ENCODE measurements around the gene HMCN2. TPM values are rescaled to one million over a fixed set of nuclear protein-coding genes. Genes with fewer than 3 reads are reported as not detected.

Gene HMCN2
- total RNA-seq, 2 experiments from 2014 or later, result not detected

DNA sequence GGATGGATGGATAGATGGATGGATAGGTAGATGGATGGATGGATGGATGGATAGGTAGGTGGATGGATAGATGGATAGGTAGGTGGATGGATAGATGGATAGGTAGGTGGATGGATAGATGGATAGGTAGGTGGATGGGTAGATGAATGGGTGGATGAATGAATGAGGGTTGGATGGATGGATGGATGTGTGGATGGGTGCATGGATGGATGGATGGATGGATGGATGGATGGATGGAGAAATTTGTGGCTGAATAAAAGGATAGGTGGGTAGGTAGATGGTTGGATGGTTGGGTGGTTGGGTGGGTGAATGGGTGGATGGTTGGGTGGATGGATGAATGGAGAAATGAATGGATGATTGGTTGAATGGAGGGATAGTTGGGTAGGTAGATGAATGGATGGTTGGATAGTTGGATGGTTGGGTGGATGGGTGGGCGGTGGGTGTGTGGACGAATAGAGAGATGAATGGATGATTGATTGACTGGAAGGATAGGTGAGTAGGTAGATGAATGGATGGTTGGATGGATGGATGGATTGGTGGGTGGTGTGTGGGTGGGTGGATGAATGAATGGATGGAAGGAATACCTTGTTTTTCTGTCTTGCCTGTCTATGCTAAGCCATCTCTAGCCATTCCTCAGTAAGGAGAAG is 108.2 kb downstream of the HMCN2 start:
- H3K4me1 ChIP-seq (ENCODE audit: insufficient read depth, low read length, poor library complexity, severe bottlenecking), result no peaks in the 10 kb centered on the region
- no peaks in the 10 kb centered on the region for H4K20me1 ChIP-seq (ENCODE audit: insufficient read depth, low read length)
- no peak overlapping the region for H3K4me3 ChIP-seq (ENCODE audit: low read depth, low read length, poor library complexity, severe bottlenecking)
- H2AFZ ChIP-seq (ENCODE audit: low read length), result no peak overlapping the region
- TF ChIP-seq EZH2phosphoT487 (IDR thresholded peaks at IDR 0.05; ENCODE audit: borderline replicate concordance, low read depth, low read length), result no peak
- TF ChIP-seq, protein P1, sequence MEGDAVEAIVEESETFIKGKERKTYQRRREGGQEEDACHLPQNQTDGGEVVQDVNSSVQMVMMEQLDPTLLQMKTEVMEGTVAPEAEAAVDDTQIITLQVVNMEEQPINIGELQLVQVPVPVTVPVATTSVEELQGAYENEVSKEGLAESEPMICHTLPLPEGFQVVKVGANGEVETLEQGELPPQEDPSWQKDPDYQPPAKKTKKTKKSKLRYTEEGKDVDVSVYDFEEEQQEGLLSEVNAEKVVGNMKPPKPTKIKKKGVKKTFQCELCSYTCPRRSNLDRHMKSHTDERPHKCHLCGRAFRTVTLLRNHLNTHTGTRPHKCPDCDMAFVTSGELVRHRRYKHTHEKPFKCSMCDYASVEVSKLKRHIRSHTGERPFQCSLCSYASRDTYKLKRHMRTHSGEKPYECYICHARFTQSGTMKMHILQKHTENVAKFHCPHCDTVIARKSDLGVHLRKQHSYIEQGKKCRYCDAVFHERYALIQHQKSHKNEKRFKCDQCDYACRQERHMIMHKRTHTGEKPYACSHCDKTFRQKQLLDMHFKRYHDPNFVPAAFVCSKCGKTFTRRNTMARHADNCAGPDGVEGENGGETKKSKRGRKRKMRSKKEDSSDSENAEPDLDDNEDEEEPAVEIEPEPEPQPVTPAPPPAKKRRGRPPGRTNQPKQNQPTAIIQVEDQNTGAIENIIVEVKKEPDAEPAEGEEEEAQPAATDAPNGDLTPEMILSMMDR (conservative IDR thresholded peaks at IDR 0.05; ENCODE audit: low read length), result no peak
- no peaks in the 10 kb centered on the region for H3K36me3 ChIP-seq (ENCODE audit: insufficient read depth, low read length)
- POLR2A ChIA-PET, result no interaction called here
- no peaks in the 10 kb centered on the region for H3K9me3 ChIP-seq (ENCODE audit: low read length)
- CTCF ChIA-PET (ENCODE audit: unreplicated experiment), result no interaction called here
- no peak overlapping the region for H3K27ac ChIP-seq (ENCODE audit: low read depth, low read length, poor library complexity, severe bottlenecking)
- H3K4me2 ChIP-seq (ENCODE audit: low read length), result no peak overlapping the region
- no peaks in the 10 kb centered on the region for H3K9me2 ChIP-seq (ENCODE audit: insufficient read depth, low read length)
- DNase-seq (ENCODE audit: low spot score), result no peak
- BruUV-seq (replicated peaks), result no TSS peak
- H3K79me2 ChIP-seq (ENCODE audit: insufficient read depth, low read depth, low read length), result no peaks in the 10 kb centered on the region
- intact Hi-C loops (cut with micrococcal nuclease; ENCODE audit: unreplicated experiment), result no loop called here

DNA sequence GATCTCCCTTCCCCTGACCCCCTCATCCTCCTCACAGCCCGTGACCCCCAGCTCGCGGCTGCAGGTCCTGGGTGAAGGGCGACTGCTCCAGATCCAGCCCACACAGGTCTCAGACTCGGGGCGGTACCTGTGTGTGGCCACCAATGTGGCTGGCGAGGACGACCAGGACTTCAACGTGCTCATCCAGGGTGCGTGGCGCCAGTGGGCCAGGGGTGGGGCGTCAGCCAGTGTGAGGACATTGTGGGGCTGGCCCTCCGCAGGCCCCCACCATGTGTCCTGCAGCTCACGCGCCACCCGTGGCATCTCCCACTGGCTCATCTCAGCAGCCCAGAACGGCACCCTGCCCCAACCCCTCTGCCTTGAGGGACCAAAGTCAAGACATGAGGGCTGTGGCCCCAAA is 112.1 kb downstream of the HMCN2 start:
- CTCF ChIA-PET (ENCODE audit: unreplicated experiment), result no interaction called here
- no peak for DNase-seq (ENCODE audit: low spot score)
- Histone ChIP-seq H4K20me1 (ENCODE audit: insufficient read depth, low read length) (no peaks in the 10 kb centered on the region), H3K9me3 (ENCODE audit: low read length) (no peaks in the 10 kb centered on the region), H3K27ac (ENCODE audit: low read depth, low read length, poor library complexity, severe bottlenecking) (no peak overlapping the region), H3K4me2 (ENCODE audit: low read length) (no peak overlapping the region), H2AFZ (ENCODE audit: low read length) (no peak overlapping the region), H3K4me1 (ENCODE audit: insufficient read depth, low read length, poor library complexity, severe bottlenecking) (no peaks in the 10 kb centered on the region), H3K36me3 (ENCODE audit: insufficient read depth, low read length) (no peaks in the 10 kb centered on the region), H3K79me2 (ENCODE audit: insufficient read depth, low read depth, low read length) (no peaks in the 10 kb centered on the region), H3K4me3 (ENCODE audit: low read depth, low read length, poor library complexity, severe bottlenecking) (no peak overlapping the region), H3K9me2 (ENCODE audit: insufficient read depth, low read length) (no peaks in the 10 kb centered on the region)
- POLR2A ChIA-PET, result no interaction called here
- intact Hi-C loops (cut with micrococcal nuclease; ENCODE audit: unreplicated experiment), result no loop called here
- TF ChIP-seq, protein P1 (conservative IDR thresholded peaks at IDR 0.05; ENCODE audit: low read length), result no peak
- TF ChIP-seq EZH2phosphoT487 (IDR thresholded peaks at IDR 0.05; ENCODE audit: borderline replicate concordance, low read depth, low read length), result no peak
- no TSS peak for BruUV-seq (replicated peaks)

DNA sequence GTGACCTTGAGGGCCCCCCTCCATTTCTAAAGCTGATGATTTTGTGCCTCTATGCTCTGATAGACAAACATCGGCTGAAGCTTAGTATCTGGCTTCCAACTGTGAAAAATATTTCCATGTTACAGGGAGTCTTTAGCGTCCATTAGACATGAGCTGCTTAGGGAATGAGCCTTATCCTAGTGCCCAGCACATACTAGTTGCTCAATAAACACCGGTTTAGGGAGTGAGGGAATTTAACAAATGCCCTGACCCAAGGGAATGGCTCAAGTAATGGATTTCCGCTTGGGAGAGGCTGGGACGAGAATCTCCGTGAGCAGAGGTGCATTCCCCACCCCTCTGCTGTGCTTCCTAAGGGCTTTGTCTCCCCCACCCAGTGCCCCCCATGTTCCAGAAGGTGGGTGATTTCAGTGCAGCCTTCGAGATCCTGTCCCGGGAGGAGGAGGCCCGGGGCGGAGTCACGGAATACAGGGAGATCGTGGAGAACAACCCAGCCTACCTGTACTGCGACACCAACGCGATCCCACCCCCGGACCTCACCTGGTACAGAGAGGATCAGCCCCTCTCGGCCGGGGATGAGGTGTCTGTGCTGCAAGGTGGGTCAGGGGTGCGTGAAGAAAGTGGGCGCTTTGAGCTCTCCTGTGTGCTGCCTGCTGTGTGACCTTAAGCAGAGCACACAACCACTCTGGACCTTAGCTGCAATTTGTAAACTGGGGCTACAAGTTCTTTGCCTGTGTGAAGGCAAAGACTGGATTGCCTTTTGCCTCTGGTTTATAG is 113.5 kb downstream of the HMCN2 start:
- H3K36me3 ChIP-seq (ENCODE audit: insufficient read depth, low read length), result no peaks in the 10 kb centered on the region
- H3K27ac ChIP-seq (ENCODE audit: low read depth, low read length, poor library complexity, severe bottlenecking), result no peak overlapping the region
- no peak overlapping the region for H2AFZ ChIP-seq (ENCODE audit: low read length)
- H3K4me2 ChIP-seq (ENCODE audit: low read length), result no peak overlapping the region
- ChIA-PET POLR2A (no interaction called here), CTCF (ENCODE audit: unreplicated experiment) (no interaction called here)
- H4K20me1 ChIP-seq (ENCODE audit: insufficient read depth, low read length), result no peaks in the 10 kb centered on the region
- TF ChIP-seq, protein P1 (conservative IDR thresholded peaks at IDR 0.05; ENCODE audit: low read length), result no peak
- no peak for TF ChIP-seq EZH2phosphoT487 (IDR thresholded peaks at IDR 0.05; ENCODE audit: borderline replicate concordance, low read depth, low read length)
- intact Hi-C loops (cut with micrococcal nuclease; ENCODE audit: unreplicated experiment), result no loop called here
- no peaks in the 10 kb centered on the region for H3K9me2 ChIP-seq (ENCODE audit: insufficient read depth, low read length)
- H3K9me3 ChIP-seq (ENCODE audit: low read length), result no peaks in the 10 kb centered on the region
- no TSS peak for BruUV-seq (replicated peaks)
- no peaks in the 10 kb centered on the region for H3K79me2 ChIP-seq (ENCODE audit: insufficient read depth, low read depth, low read length)
- no peak overlapping the region for H3K4me3 ChIP-seq (ENCODE audit: low read depth, low read length, poor library complexity, severe bottlenecking)
- no peaks in the 10 kb centered on the region for H3K4me1 ChIP-seq (ENCODE audit: insufficient read depth, low read length, poor library complexity, severe bottlenecking)
- no peak for DNase-seq (ENCODE audit: low spot score)

Measured in OCI-LY7 (cell line).